ENCODE measurements around the gene CNTNAP2. TPM values are rescaled to one million over a fixed set of nuclear protein-coding genes. Genes with fewer than 3 reads are reported as not detected.

CNTNAP2 gene
- total and polyA plus RNA-seq, 2 of the 13 experiments (the other 11 are each of a cell fraction or from before 2014, with no cell fraction given): 0.40 to 0.42 TPM

DNA sequence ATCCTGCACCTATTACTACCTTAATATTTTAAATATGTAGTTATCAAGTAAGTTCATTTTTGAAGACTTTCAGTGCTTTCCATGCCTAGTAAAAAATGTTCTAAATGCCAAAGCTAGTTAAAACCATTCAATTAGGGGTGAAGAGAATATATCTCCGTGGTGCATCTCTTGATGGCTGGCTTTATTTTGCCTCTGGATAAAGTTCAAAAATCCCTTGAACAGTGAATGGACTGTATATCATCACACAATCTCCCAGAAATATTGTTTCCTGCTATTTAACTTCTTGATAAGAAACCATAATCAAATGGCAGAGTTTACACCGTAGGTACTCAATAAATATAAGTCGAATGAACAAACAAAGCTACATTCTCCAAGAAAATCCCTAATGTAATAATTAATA, 1360.9 kb downstream of the CNTNAP2 start:
- no peak overlapping the region for H3K4me2 ChIP-seq (ENCODE audit: low read depth, low read length)
- DNase-seq (ENCODE audit: low spot score): no peak
- TF ChIP-seq ZNF558 (CRISPR knock-in tag; IDR thresholded peaks at IDR 0.05; ENCODE audit: borderline replicate concordance) (no peak), HIVEP1 (CRISPR knock-in tag; IDR thresholded peaks at IDR 0.05) (no peak), ZNF7 (CRISPR knock-in tag; IDR thresholded peaks at IDR 0.05) (no peak), ZSCAN5A (CRISPR knock-in tag; IDR thresholded peaks at IDR 0.05; ENCODE audit: borderline replicate concordance) (no peak), ZNF24 (IDR thresholded peaks at IDR 0.05) (no peak), MAFK (conservative IDR thresholded peaks at IDR 0.05 in 1 of 2, IDR thresholded peaks at IDR 0.05 in 1 of 2; ENCODE audit: low read length in 2 of 2) (no peak), POLR2AphosphoS5 (IDR thresholded peaks at IDR 0.05; ENCODE audit: low read depth, low read length) (no peak), HNF4A (CRISPR knock-in tag; IDR thresholded peaks at IDR 0.05) (no peak), FOXK2 (IDR thresholded peaks at IDR 0.05) (no peak), BRF2 (CRISPR knock-in tag; IDR thresholded peaks at IDR 0.05) (no peak), ZNF530 (CRISPR knock-in tag; IDR thresholded peaks at IDR 0.05; ENCODE audit: low read depth) (no peak), MEIS1 (CRISPR knock-in tag; IDR thresholded peaks at IDR 0.05; ENCODE audit: borderline replicate concordance) (no peak)
- TF ChIP-seq, protein P1, sequence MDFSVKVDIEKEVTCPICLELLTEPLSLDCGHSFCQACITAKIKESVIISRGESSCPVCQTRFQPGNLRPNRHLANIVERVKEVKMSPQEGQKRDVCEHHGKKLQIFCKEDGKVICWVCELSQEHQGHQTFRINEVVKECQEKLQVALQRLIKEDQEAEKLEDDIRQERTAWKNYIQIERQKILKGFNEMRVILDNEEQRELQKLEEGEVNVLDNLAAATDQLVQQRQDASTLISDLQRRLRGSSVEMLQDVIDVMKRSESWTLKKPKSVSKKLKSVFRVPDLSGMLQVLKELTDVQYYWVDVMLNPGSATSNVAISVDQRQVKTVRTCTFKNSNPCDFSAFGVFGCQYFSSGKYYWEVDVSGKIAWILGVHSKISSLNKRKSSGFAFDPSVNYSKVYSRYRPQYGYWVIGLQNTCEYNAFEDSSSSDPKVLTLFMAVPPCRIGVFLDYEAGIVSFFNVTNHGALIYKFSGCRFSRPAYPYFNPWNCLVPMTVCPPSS (IDR thresholded peaks at IDR 0.05): no peak
- POLR2A ChIA-PET: no interaction called here
- ATAC-seq: no peak
- 0% methylated on average over 3 of the region's 3 CpGs for WGBS (ENCODE audit: low lambda C conversion rate)
- peaks cover 29% of the 10 kb centered on the region for H3K9me3 ChIP-seq (ENCODE audit: low read length)
- no peak for FAIRE-seq
- no peaks in the 10 kb centered on the region for H3K4me1 ChIP-seq (ENCODE audit: insufficient read depth, low read length)
- CTCF ChIA-PET (ENCODE audit: low intra/inter-chr PET ratio, low total read pairs): no interaction called here
- H3K4me3 ChIP-seq (replicated peaks in 1 of 3; ENCODE audit: insufficient read depth in 1 of 3, low read depth in 2 of 3, low read length in 3 of 3): no peak overlapping the region
- no TSS peak for BruUV-seq (replicated peaks)
- intact Hi-C loops (cut with micrococcal nuclease; ENCODE audit: unreplicated experiment) (no loop called here), in situ Hi-C loops (cut with HindIII; ENCODE audit: extremely low pct_ligation_motif_present, low pct_unique_long_range_greater_than_20kb) (no loop called here)
- no peaks in the 10 kb centered on the region for H3K27me3 ChIP-seq (ENCODE audit: control insufficient read depth in 1 of 2, insufficient read depth in 2 of 2, low read length in 2 of 2)
- no peaks in the 10 kb centered on the region for H4K20me1 ChIP-seq (ENCODE audit: insufficient read depth, low read length)
- H3K79me2 ChIP-seq (ENCODE audit: insufficient read depth, low read length): no peaks in the 10 kb centered on the region
- no peak overlapping the region for H3K9ac ChIP-seq (ENCODE audit: insufficient read depth, low read depth, low read length)
- no peak overlapping the region for H2AFZ ChIP-seq (ENCODE audit: low read length)
- no peaks in the 10 kb centered on the region for H3K36me3 ChIP-seq (replicated peaks in 1 of 2; ENCODE audit: control insufficient read depth in 1 of 2, insufficient read depth in 2 of 2, low read length in 2 of 2)
- H3K27ac ChIP-seq (ENCODE audit: extremely low read length, insufficient read depth, low read length): no peak overlapping the region
